Transverse colon (tissue), 4 donors: ENCODE measurements around the gene AKT1S1. TPM values are rescaled to one million over a fixed set of nuclear protein-coding genes. Genes with fewer than 3 reads are reported as not detected.
"Not testable (repeated sequence)": the region's sequence is repeated elsewhere in the genome, so short reads cannot be mapped to it uniquely, and the experiment has no call there.

Source experiments
- DNase-seq: peaks from one replicate; pipeline ENCODE4 v3.0.0-alpha.2; 2019
- H3K27ac ChIP-seq, 4 donors: fragments of 200-600 bp; sonication (generic); 2 replicates each; pipeline ENCODE4 v1.5.1; 2016 to 2018; ENCODE audit warnings: inconsistent platforms in 4 of 4
- H3K27me3 ChIP-seq: fragments of 200-600 bp; sonication (generic); 2 replicates; pipeline ENCODE4 v1.5.1; 2017; ENCODE audit warnings: inconsistent platforms
- H3K36me3 ChIP-seq, 4 donors: fragments of 200-600 bp; sonication (generic); 2 replicates each; pipeline ENCODE4 v1.5.1; 2017 to 2019; ENCODE audit warnings: inconsistent platforms in 4 of 4
- H3K4me1 ChIP-seq, 4 donors: fragments of 200-600 bp; sonication (generic); 2 replicates each; pipeline ENCODE4 v1.5.1; 2017 to 2020; ENCODE audit warnings: inconsistent platforms in 4 of 4
- H3K4me3 ChIP-seq, 4 donors: fragments of 200-600 bp; sonication (generic); 1 replicate in 1 of 4; 2 replicates in 3 of 4; pipeline versions ENCODE4 v1.5.1 to v1.6.1; 2017 to 2019; ENCODE audit warnings: inconsistent platforms in 4 of 4
- H3K9me3 ChIP-seq, 2 donors: fragments of 200-600 bp; sonication (generic); 2 replicates each; pipeline ENCODE4 v1.5.1; 2017 to 2019; ENCODE audit warnings: inconsistent platforms in 2 of 2
- EP300 ChIP-seq: sonication (generic); formaldehyde crosslinking; IDR thresholded peaks from one replicate; pipeline ENCODE4 v1.6.1; 2017; ENCODE audit warnings: antibody characterized with exemption, low read depth
- POLR2A ChIP-seq: fragments of 450-650 bp; IDR thresholded peaks from one replicate; pipeline ENCODE4 v1.6.1; 2016; ENCODE audit warnings: antibody characterized with exemption, mild to moderate bottlenecking, moderate library complexity
- POLR2AphosphoS5 ChIP-seq, 3 donors: sonication (generic); formaldehyde crosslinking; IDR thresholded peaks; one replicate each; pipeline ENCODE4 v1.6.1; 2016; ENCODE audit warnings: antibody characterized with exemption in 3 of 3
- WGBS, 2 donors: methylation state at CpG; one replicate each; pipeline ENCODE4 v1.1.5; 2018; ENCODE audit warnings: low coverage in 1 of 2; 5-methylcytosine and 5-hydroxymethylcytosine counted together
- in situ Hi-C, 4 donors: fragments of 200-750 bp; cut with MboI; loops; one replicate each; pipeline versions ENCODE4 v1.15.0 to v1.15.1; 2017; ENCODE audit warnings: low sequenced_read_pairs in 3 of 4, low pct_ligation_motif_present in 1 of 4, low pct_unique_long_range_greater_than_20kb in 1 of 4
- intact Hi-C: fragments of 100-400 bp; cut with DNase I; formaldehyde crosslinking; loops from one replicate; pipeline ENCODE4 v1.15.1; 2023; ENCODE audit warnings: low total_unique reads
- total RNA-seq, 4 donors: library from RNA; depleted of rRNA; stranded (reverse); fragments of >200 nt; gene quantifications; one replicate each; pipeline ENCODE4 v1.1.0, GENCODE V29; 2016
- TF ChIP-seq, protein P1 (sequence below), 5 experiments: fragments of 200-600 bp in 3 of 5; fragments of 450-650 bp in 2 of 5; sonication (generic) in 3 of 5; IDR thresholded peaks; 1 replicate in 2 of 5; 2 replicates in 3 of 5; pipeline ENCODE4 v1.5.1; 2016 to 2017; ENCODE audit warnings: antibody characterized with exemption in 5 of 5, inconsistent platforms in 3 of 5, mild to moderate bottlenecking in 2 of 5, moderate library complexity in 1 of 5

Gene AKT1S1
- total RNA-seq, result 10 to 100 TPM; 15.3 to 29.7 (median 22.7) TPM

- H3K9me3 ChIP-seq, result no peaks in the 10 kb centered on the region
- TF ChIP-seq POLR2A, result peak; percentile 91
- peak in 2 of 3 donors; percentile 84 to 90 for TF ChIP-seq POLR2AphosphoS5 (IDR thresholded peaks at IDR 0.05)
- no peak for TF ChIP-seq EP300
- TF ChIP-seq, protein P1, sequence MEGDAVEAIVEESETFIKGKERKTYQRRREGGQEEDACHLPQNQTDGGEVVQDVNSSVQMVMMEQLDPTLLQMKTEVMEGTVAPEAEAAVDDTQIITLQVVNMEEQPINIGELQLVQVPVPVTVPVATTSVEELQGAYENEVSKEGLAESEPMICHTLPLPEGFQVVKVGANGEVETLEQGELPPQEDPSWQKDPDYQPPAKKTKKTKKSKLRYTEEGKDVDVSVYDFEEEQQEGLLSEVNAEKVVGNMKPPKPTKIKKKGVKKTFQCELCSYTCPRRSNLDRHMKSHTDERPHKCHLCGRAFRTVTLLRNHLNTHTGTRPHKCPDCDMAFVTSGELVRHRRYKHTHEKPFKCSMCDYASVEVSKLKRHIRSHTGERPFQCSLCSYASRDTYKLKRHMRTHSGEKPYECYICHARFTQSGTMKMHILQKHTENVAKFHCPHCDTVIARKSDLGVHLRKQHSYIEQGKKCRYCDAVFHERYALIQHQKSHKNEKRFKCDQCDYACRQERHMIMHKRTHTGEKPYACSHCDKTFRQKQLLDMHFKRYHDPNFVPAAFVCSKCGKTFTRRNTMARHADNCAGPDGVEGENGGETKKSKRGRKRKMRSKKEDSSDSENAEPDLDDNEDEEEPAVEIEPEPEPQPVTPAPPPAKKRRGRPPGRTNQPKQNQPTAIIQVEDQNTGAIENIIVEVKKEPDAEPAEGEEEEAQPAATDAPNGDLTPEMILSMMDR (IDR thresholded peaks at IDR 0.05), result no peak
- H3K4me1 ChIP-seq, result peaks cover 11 to 24% (median 17%) of the 10 kb centered on the region in 4 donors
- WGBS, 2 donors, result 0% methylated on average over 61 of the region's 61 CpGs; no CpG with 5 or more reads in 1 of the 2 donors
- H3K27ac ChIP-seq, result peak within 1 kb of the TSS; percentile 96 to 99 (median 98)
- intact Hi-C loops, result no loop called here
- peaks cover 0 to 22% (median 11%) of the 10 kb centered on the region in 4 donors for H3K36me3 ChIP-seq
- no peaks in the 10 kb centered on the region for H3K27me3 ChIP-seq
- in situ Hi-C loops, result no loop called here
- H3K4me3 ChIP-seq, result peak within 1 kb of the TSS; percentile 91 to 98 (median 93)
- DNase-seq, result peak; percentile 99
These were observed at the start of gene AKT1S1, which contains the start of gene TBC1D17 for GRCh38 chr19:49877020-49877878. TSS of gene AKT1S1 (minus strand) at chr19:49877355. CDS start at chr19:49873295, 4,060 bp downstream. TSS of gene TBC1D17 (plus strand) at chr19:49877702. CDS start at chr19:49877724, 22 bp downstream.

DNA sequence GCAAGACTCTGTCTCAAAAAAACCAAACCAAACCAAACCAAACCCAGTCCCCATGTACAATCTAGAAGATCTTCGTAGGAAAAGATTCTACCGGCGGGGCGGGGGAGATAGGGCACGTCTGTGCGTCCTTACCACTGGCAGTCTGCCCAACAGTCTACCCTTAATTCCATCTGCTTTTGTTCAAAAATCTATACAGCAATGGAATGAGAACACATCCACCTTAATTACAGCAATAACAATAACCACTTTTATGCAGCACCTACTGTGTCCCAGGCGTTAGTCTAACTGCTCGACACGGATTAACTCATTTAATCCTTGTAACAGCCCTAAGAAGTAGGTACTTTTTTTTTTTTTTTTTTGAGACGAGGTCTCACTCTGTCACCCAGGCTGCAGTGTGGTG lies 49.4 kb upstream of the AKT1S1 start:
- Histone ChIP-seq H3K4me1 (peaks cover 6 to 22% (median 14%) of the 10 kb centered on the region in 4 donors), H3K27me3 (no peaks in the 10 kb centered on the region), H3K36me3 (no peaks in the 10 kb centered on the region), H3K9me3 (no peaks in the 10 kb centered on the region), H3K4me3 (no peak overlapping the region), H3K27ac (no peak overlapping the region)
- in situ Hi-C loops, result no loop called here
- no peak for TF ChIP-seq POLR2AphosphoS5 (IDR thresholded peaks at IDR 0.05)
- no peak for TF ChIP-seq POLR2A
- TF ChIP-seq, protein P1 (IDR thresholded peaks at IDR 0.05), result no peak
- TF ChIP-seq EP300, result no peak
- intact Hi-C loops, result loop anchor here (1.0 kb wide), 1 partner anchor 48 kb away; no protein-coding TSS in a partner anchor
- 91 to 94% methylated on average over 3 to 10 of the region's 10 CpGs for WGBS, 2 donors
- DNase-seq, result no peak

- intact Hi-C loops, result no loop called here
- in situ Hi-C loops, result no loop called here
- 90 to 91% methylated on average over 5 of the region's 5 CpGs for WGBS, 2 donors
- no peak for DNase-seq
- Histone ChIP-seq H3K27ac (no peak overlapping the region), H3K9me3 (no peaks in the 10 kb centered on the region), H3K27me3 (no peaks in the 10 kb centered on the region), H3K36me3 (no peaks in the 10 kb centered on the region), H3K4me3 (no peak overlapping the region), H3K4me1 (peaks cover 6 to 22% (median 14%) of the 10 kb centered on the region in 4 donors)
- TF ChIP-seq, protein P1 (IDR thresholded peaks at IDR 0.05), result no peak
- no peak for TF ChIP-seq POLR2AphosphoS5 (IDR thresholded peaks at IDR 0.05)
These were observed 48.3 kb upstream of the AKT1S1 start for GRCh38 chr19:49925486-49925885.

DNA sequence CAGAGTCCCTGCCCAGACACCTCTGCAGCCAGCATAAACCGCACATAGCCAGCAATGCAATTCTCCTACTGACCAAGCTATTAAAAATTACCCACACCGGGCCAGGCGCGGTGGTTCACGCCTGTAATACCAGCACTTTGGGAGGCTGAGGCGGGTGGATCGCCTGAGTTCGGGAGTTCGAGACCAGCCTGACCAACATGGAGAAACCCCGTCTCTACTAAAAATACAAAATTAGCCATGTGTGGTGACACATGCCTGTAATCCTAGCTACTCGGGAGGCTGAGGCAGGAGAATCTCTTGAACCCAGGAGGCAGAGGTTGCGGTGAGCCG lies 47.7 kb upstream of the AKT1S1 start:
- H3K4me3 ChIP-seq, DNase-seq, intact Hi-C loops, H3K27me3 ChIP-seq, H3K36me3 ChIP-seq, in situ Hi-C loops, H3K9me3 ChIP-seq: not testable (repeated sequence)
- H3K4me1 ChIP-seq, result peaks cover 5 to 18% (median 12%) of the 10 kb centered on the region in 4 donors
- peak overlapping the region in 1 of 4 donors; percentile 30 for H3K27ac ChIP-seq
- WGBS, 2 donors, result 86 to 94% methylated on average over 8 to 11 of the region's 13 CpGs
